Stimulated activated CD4-positive, alpha-beta T cell treated with anti-CD3 and anti-CD28 coated beads, TNF-alpha, amount 100 ng/mL, for 4 hours (primary cell): ENCODE data around the gene MMEL1.
"Not testable (repeated sequence)": the region's sequence is repeated elsewhere in the genome, so short reads cannot be mapped to it uniquely, and the experiment has no call there.

Source experiments
- DNase-seq, 3 experiments: peaks; one replicate each; pipeline ENCODE4 v3.0.0-alpha.2; 2020; ENCODE audit warnings: low read depth in 3 of 3

Gene MMEL1

DNA sequence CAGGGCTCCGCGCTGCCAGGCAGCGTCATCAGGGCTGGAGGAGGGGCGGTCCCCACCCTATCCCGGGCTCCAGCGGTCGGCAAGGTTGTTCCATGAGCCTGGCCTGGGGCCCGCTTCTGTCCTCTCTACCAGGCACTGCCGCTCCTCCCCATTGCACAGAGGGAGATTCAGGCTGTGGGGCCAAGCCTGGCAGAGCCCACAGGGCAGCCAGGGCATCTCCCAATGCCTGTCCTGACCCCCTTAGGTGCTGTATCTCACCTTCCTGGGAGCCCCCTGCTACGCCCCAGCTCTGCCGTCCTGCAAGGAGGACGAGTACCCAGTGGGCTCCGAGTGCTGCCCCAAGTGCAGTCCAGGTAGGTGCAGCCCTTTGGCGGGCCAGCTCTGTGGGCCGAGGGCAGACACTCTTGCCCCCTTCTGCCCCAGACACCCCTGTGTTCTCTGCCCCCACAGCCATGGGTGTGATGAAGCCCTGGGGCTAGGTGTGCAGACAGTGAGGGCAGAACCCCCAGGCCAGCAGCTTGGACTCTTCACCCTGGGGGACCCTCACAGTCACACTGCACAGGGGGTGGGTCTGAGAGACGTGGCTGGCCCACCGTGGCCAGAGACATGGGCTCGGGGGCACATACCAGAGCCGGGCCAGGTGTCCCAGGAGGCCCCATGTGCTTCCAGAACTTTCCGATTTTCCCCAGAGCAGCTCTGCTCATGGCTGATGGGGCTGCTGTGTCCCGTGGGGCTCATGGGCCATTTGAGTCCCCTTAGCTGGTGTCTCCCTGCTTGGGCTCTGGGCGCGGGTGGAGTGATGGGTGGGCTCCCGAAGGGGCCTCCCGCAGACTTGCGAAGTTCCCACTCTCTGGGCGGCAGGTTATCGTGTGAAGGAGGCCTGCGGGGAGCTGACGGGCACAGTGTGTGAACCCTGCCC, 75.1 kb downstream of the MMEL1 start:
- no peak for DNase-seq

DNA sequence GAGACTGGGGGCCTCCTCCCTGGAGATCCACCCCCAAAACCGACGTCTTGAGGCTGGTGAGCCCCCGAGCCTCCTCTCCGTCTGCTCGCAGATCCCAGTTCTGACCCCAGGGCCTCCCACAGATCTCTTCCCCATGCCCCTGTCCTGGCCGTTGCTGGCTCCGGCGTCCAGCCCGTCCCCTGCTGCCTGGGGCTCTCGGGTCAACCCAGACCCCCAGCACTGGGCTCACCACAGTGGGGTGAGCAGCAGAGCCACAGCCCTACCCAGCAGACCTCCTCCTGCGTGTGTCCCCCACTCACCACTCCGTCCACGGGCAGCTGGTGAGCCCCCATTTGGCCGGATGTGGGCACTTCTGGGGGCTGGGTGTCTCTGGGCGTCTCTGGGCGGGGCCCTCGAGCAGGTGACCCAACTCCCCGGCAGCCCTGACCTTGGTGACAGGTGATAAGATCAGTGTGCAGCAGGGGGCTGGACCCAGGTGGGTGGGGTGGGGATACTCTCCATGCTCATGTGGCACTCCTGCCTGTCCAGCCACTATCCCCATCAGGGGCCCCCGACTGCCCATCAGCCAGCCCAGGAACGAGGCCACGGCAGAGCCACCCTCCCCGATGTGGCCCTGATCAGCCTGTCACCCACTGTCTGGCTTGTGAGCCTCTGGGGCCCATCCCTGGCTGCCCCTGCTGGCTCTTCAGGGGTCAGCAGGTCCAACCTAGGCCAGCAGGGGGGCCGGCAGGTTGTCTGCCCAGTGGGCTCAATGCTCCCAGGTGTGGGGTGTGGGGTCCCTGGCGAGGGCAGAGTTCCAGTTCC, 75.9 kb downstream of the MMEL1 start:
- DNase-seq = no peak

DNA sequence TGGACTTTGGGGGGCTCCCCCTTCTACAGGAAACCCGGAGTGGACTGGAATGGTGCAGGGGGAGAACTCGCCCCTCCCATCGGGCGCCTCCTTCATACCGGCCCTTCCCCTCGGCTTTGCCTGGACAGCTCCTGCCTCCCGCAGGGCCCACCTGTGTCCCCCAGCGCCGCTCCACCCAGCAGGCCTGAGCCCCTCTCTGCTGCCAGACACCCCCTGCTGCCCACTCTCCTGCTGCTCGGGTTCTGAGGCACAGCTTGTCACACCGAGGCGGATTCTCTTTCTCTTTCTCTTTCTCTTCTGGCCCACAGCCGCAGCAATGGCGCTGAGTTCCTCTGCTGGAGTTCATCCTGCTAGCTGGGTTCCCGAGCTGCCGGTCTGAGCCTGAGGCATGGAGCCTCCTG, 76.5 kb downstream of the MMEL1 start, which contains the start of gene TNFRSF14:
Gene TNFRSF14 (plus strand): TSS at position 95 of the 401 bp plus-strand sequence. CDS start 294 bp downstream, at position 389.
- DNase-seq = peak in 2 of 3 experiments; percentile 57 to 58

DNA sequence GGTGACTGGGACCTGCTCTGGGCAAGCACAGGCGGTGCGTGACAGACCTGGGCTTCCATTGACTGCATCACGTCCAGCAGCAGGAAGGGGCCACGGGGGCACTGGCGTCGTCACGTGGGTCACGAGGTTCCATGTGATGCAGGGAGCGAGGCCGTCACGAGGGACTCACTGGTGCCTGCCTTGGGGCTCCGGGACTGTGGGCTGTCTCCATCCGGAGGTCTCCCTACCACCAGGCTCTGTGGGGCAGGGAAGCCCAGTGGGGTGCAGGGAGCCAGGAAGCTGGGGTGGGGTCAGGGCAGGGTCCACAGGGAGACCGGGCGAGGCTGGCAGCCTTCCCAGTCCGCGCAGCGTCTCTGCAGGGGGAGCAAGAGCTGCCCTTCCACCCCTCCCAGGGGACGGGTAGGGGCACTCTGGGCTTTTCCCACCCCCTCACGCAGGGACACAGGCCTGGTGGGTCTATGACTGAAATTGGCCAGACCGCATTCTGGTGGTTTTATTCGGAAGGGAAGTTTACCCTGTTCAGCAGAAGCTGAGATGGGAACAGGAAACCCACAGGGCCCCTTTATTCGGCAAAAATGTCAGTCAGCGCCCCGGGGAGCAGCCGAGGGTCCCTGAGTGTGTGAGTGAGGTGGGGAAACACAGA, 77.1 kb downstream of the MMEL1 start:
- DNase-seq = peak in 1 of 3 experiments; percentile 43

DNA sequence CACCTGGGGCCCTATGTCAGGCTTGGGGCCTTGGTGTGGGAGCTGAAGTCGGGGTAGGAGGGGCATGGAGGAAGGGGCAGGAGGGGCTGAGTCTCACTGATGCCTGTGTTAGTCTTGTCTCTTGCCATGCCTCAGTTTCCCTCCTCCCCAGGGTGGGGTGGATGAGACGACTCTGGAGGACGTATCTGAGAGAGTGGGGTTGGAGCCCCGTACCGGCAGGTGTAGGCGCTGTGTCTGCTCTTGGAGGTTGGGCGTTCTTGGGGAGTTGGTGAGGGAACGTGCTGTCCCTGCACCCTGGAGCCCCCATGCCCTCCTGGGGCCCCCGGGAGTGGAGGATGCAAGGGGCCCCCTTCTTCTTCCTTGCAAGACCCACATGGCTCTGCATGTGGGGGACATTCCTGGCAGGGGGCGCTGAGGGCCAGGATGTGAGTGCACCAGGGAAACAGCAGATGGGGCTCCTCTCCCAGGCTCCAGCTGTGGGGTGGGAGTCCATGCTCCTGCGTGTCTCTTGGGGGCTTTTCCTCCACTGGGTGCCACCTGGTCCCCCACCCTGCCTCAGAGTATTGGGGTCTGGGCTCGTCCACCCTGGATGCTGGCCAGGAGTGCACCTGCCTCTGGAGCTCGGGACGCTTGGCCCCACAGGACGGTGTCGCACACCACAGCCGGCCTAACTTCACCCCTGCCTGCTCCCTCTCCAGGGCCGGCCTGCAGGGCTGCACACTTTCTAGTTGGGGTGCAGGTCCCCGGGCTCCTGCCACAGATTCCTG, 78.0 kb downstream of the MMEL1 start:
- DNase-seq = no peak

DNA sequence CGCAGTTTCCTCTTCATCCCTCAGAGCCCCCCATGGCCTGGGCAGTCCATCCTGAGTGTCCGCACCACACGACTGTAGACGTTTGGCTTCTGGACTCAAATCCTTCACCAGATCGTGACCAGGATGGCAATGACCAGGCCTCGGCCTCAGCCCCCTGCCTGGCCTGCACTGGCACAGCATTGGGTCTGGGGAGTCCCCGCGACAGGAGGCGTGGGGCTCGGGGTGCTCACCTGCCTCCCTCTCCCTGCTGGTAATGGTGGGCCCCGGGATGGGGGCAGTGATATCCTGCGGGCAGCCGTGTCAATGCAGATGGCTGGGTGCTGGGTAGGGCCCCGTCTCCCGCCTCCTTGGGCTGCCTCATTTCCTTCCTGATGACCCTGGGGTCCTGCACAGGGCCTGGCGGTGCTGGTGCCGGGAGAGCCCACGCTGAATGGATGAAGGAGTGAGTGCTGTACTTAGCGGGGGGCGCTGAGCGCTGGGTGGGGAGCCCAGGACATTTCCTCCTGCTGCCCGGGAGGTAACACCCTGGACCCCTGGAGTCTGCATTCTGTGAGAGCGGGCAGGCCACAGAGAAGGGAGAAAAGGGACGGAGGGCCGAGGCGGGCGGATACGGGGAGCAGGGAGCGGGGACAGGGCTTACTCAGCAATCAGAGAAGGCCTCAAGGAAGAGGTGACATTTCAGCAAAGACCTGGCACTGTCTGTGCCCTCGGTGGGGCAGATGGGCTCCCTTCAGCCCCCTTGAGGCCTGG, 78.8 kb downstream of the MMEL1 start:
- DNase-seq = no peak

DNA sequence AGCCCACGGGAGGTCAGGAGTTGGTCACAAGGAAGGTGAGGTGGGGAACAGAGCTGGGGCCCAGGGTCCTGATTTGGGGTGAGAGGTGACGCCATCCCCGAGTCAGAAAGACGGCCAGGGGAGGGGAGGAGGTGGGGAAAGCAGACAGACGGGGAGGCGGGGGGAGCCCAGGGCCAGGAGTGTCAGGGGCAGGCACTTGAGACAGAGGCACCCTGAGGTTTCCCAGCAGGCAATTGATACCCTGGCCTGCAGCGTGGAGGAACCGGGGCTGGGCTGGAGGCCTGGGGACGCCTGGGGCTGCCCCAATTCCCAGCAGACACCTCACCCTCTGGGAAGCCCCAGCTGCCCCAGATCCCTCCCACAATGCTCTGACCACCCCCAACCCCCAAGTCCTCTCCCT, 79.7 kb downstream of the MMEL1 start:
- not testable (repeated sequence) for DNase-seq

DNA sequence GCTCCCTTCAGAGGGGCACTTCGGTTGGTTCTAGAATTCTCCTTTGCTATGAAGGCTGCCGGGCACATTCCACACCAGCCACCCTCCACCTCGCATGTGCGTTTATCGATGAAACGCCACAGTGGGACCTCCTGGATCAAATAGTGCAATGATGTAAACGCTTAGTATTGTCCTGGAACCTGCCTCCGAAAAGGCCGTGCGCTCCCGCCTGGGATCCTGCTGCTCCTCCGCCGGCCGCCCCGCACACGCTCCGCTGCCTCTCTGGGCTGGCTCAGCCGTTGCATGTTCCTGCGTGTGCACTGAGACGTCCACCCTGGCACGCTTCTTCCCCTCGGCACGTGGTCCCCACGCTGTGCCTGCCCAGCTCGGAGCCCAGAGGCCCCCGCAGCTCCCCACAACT, 80.6 kb downstream of the MMEL1 start:
- DNase-seq = no peak

DNA sequence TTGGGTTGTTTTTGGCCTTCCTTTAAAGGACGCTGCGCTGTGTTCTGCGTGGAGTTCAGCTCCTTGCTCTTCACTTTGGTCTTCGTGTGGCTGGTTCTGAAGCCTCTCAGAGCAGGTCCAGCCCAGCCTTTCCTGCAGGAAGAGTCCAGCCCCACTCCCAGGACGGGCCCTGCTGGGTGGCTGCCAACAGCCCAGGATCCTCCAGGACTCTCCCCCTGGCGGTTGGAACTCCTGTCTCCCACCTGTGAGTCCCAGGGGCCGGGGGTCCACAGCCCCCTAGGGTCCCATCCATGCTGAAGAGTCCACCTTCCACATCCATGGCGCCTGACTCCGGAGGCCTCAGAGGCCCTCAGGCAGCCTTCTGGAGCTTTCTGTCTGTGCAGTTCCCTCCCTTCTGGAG, 81.3 kb downstream of the MMEL1 start:
- not testable (repeated sequence) for DNase-seq

DNA sequence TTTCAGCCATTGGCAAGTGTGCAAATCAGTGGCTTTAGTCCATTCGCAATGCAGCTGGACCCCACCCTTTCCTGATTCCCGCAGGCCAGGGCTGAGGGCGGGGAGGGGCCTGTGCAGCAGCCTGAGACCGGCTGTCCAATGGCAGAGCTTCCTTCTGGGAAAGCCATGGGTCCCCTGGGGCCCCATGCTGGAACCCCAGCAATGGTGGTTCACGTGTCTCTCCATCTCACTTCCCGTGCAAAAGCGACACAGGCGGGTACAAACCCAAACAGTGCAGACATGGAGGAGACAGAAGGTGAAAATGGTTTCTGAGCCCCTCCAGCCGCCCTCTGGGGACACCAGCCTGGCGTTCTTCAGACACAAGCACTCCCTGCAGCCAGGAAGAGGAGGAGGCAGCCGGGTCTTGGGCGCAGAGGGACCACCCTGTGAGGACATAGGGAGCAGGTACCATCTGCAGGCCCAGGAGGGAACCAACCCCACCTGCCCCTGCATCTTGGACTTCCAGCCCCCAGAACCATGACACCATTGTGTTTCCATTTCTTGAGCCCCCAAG, 82.4 kb downstream of the MMEL1 start:
- not testable (repeated sequence) for DNase-seq

DNA sequence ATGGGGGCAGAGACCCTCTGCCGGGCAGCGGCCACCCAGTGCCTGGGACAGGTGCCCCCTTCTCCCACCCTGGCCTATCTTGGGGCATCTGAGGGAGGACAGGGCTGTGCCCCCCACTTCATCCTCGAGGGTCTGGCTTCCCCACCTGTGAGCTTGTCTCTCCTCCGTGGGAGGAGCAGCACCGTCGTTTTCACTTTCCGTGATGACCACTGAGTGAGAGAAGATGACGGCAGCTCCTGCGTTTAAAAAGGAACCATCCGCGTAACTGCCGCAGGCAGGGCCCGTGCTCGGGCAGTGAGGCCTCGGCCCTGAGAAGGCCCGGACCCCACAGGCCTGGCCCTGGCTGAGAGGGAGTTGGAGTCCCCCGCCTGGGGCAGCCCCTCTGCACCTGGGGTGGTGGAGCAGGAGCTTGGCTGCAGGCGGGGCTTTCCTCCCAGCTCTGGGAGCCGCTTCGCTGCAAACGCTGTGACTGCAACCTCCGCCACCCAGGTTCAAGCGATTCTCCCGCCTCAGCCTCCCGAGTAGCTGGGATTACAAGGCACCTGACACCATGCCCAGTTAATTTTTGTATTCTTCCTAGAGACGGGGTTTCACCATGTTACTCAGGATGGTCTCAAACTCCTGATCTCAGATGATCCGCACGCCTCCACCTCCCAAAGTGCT, 83.3 kb downstream of the MMEL1 start:
- not testable (repeated sequence) for DNase-seq

DNA sequence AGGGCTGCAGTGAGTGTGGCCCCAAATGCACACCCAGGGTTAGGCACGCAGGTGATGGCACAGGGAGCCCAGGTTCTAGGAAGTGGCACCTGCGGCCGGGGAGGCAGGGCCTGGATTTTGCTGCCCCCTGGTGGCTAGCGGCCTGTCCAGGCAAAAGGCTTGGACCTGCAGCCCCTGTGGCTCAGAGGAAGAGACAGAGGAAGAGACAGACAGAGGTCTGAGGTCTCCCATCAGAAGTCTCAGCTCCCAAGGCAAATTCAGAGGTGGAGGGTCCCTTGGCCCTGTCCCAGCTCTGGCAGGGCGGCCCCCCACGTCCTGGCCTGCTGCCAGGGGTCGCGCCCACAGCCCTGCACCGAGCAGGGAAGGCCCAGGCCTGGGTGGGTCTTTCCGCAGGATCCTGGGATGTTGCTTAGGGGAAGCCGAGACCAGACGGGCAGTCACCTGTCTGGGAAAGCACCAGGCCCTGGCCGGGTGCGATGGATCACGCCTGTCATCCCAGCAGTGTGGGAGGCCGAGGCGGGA, 84.7 kb downstream of the MMEL1 start:
- peak; percentile 67 to 78 (median 68) for DNase-seq

DNA sequence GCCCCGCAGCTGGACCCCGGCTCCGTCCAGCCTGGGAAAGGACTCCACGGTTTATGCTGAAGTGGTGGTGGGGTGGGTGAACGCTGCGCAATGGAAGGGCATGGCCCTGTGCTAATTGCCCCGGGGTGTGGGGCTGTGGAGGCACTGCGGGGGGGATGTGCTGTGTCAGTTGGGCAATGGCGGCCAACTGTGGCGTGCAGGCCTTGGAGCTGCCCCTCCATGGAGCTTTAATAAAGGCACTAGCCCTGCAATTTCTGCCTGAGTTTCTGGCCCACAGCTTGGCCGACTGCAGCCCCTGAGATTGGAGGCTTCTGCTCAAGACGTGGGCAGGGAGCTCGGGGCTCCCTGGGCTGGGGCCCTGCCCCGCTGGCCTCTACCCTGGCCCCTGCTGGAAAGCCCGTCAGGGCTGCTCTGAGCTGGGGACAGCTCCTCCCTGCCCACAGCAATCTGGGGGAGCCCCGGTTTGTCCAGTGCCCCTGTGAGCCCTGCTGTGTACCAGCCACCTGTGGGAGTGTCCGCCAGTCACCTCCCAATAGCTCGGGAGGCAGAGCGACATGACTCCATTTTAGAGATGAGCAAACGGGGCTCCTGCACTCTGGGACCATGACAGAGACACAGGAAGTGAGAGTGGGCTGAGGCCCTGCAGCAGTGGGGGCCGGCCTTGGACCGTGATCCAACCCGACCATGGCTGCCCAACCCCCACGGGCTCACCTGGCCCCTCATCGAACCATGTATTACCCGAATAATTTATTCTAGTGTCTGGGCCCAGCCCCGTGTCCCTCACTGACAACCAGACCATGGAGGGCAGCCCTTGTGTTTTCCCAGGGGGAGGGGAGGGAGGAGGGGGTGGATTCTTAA, 85.4 kb downstream of the MMEL1 start:
- no peak for DNase-seq

DNA sequence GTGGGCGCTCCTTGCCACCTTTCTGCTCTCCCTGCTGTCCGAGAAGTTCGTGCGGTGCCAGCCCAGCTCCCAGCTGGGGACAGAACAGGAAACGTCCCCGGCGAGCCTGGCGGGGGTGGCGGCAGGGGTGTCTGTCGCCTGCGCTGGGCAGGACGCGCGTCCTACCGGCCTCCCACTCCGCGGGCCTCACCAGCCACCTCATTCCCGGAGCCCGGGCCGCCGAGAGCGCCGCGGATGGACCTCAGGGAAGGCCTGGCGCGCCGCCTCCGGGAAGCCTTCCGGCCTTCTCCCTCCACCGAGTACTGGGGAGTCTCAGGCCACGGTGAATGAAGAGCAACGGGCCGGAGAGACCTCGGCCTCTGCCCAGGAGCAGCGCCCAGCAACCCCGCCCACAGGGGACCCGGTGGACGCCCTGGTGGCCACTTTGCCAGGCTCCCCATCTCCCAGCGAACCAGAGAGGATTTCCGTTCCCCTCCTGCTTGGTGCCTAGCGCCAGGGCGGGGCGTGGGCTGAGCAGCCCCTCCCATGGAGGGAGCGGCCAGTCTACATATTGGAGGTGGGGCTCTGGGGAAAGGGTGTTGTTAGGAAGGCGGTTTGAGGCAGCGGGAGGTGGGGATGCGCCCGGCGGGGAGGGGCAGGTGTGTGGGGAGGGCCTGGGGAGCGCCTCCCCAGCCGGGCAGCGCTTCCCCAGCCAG, 86.2 kb downstream of the MMEL1 start:
- peak; percentile 63 to 64 (median 63) for DNase-seq

DNA sequence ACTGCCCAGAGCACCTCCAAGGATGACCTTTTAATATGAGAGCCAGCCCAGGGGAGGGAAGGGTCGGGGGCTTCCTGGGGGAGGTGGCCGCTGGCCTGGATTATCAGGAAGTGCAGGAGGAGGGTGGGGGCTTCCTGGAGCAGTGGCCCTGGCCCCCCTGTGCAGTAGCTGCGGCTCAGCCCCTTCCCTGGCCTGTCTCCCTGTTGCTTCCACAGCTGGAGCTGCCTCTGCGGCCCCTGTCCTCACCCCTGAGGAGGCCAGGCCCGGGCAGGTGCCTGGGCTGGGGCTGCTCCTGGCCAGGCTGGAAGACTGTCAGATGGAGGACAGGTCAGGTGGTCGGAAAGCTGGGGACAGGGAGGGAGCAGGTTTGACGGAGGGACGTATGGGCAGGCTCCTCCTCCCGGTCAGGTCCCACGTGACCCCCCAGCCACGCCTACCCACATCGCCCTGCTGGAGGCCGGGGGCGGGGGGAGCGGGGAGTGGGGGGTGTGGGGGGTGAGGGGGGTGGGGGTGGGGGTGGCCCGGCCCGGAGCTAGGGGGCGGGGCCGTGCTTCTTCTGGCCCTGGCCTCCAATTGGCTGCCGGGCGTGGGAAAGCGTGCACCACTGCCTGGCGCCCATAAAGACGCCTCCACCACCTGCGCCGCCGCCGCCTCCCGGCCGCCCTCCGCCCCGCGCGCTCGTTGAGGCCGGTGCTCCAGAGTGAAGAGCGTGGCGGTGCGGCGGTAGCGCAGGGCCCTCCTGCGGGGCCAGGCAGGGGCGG, 86.9 kb downstream of the MMEL1 start:
- peak; percentile 61 to 85 (median 84) for DNase-seq

DNA sequence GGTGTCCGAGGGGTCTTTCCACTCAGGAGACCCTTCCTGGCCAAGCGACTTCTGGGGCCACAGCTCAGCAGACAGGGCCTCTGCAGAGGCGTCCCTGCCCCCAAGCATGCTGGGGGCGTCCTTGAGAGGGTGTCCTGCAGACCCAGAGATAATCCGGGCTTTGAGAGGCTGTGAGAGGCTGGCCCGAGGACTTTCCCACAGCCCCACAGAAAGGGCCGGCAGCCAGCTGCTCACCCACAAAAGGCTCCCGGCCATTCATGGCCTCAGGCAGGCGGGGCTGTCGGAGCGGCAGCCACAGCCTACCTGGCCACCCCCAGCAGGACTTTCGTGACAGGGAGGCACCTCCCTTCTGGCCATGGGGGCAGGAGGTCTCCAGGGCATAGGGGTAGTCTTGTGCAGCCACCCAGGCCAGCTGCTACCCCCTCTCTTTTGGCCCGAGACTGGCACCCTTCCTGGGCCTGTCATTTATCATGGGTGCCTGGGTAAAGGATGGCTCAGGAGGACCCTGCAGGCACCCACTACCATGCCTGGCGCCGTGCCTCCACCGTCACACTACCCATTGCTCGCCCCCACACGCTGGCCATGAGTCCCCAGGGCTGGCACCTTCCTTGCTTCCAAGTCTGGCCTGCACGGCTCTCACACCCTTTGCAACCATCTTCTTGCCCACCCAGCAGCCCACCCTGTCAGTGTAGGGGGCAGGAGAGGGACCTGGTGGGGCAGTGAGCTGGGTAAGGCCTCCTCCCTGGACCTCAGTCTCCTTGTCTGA, 87.8 kb downstream of the MMEL1 start:
- no peak for DNase-seq
